Endodermal cell (in vitro differentiated cells): ENCODE measurements around the gene MOB3B. TPM values are rescaled to one million over a fixed set of nuclear protein-coding genes. Genes with fewer than 3 reads are reported as not detected.

ENCODE experiments used
- DNase-seq: peaks from one replicate; pipeline ENCODE4 v3.0.0-alpha.2; 2017
- H3K27ac ChIP-seq: 2 replicates; pipeline ENCODE4 v1.5.1; 2013; ENCODE audit warnings: mild to moderate bottlenecking, low read depth, low read length, moderate library complexity
- H3K27me3 ChIP-seq: 2 replicates; pipeline ENCODE4 v1.6.1; 2013; ENCODE audit warnings: mild to moderate bottlenecking, low read length, moderate library complexity; ENCODE audit not compliant: insufficient read depth, control insufficient read depth, poor library complexity, severe bottlenecking
- H3K36me3 ChIP-seq: 2 replicates; pipeline ENCODE4 v1.7.0; 2013; ENCODE audit warnings: mild to moderate bottlenecking, low read length, moderate library complexity; ENCODE audit not compliant: control insufficient read depth, insufficient read depth
- H3K4me1 ChIP-seq: one replicate; pipeline ENCODE4 v1.7.0; 2013; ENCODE audit warnings: low read length; ENCODE audit not compliant: control insufficient read depth, insufficient read depth
- H3K4me3 ChIP-seq: 2 replicates; pipeline ENCODE4 v1.5.1; 2013; ENCODE audit warnings: mild to moderate bottlenecking, low read length, moderate library complexity
- H3K9ac ChIP-seq: 2 replicates; pipeline ENCODE4 v1.6.1; 2013; ENCODE audit warnings: mild to moderate bottlenecking, low read length, moderate library complexity; ENCODE audit not compliant: poor library complexity, severe bottlenecking; ENCODE audit errors: extremely low read depth
- H3K9me3 ChIP-seq: 2 replicates; pipeline ENCODE4 v1.6.1; 2013; ENCODE audit warnings: mild to moderate bottlenecking, low read length, moderate library complexity; ENCODE audit not compliant: control insufficient read depth
- H3K27ac Mint-ChIP-seq: 2 replicates; pipeline ENCODE4 v1.8.0; 2020; ENCODE audit warnings: mixed read lengths
- H3K27me3 Mint-ChIP-seq: 2 replicates; pipeline ENCODE4 v1.8.0; 2021; ENCODE audit warnings: mild to moderate bottlenecking, mixed read lengths; ENCODE audit not compliant: insufficient read depth
- H3K36me3 Mint-ChIP-seq: 2 replicates; pipeline ENCODE4 v1.8.0; 2020; ENCODE audit warnings: low read depth, mixed read lengths
- H3K4me1 Mint-ChIP-seq: 2 replicates; pipeline ENCODE4 v1.8.0; 2020; ENCODE audit warnings: mixed read lengths
- H3K4me3 Mint-ChIP-seq: 2 replicates; pipeline ENCODE4 v1.8.0; 2020; ENCODE audit warnings: mild to moderate bottlenecking, moderate library complexity, mixed read lengths
- H3K9me3 Mint-ChIP-seq: 2 replicates; pipeline ENCODE4 v1.8.0; 2020; ENCODE audit warnings: mild to moderate bottlenecking, mixed read lengths
- WGBS, 2 experiments: methylation state at CpG; one replicate each; pipeline versions ENCODE4 v1.1.5 to v1.1.7; 2013; ENCODE audit warnings: missing lambda C conversion rate in 2 of 2, mixed read lengths in 1 of 2; ENCODE audit not compliant: insufficient coverage in 1 of 2, insufficient read length in 1 of 2; 5-methylcytosine and 5-hydroxymethylcytosine counted together
- total RNA-seq, 2 donors: library from RNA; stranded (reverse); fragmentation: NEBNext Ultra II Directional in 1 of 2; extraction: Animal tissue kit (Norgen Biotek cat#: 25700) in 1 of 2; gene quantifications; 2 replicates in 1 of 2; 3 replicates in 1 of 2; pipeline ENCODE4 v1.2.1, GENCODE V29; 2021
- TF ChIP-seq, protein P1 (sequence below): fragments of 200-600 bp; sonication (generic); conservative IDR thresholded peaks from 2 replicates; pipeline ENCODE4 v1.5.0; 2021; ENCODE audit warnings: antibody characterized with exemption, mild to moderate bottlenecking

The MOB3B gene
- total RNA-seq, 2 donors from 2014 or later: 5.6 to 6.2 TPM

DNA sequence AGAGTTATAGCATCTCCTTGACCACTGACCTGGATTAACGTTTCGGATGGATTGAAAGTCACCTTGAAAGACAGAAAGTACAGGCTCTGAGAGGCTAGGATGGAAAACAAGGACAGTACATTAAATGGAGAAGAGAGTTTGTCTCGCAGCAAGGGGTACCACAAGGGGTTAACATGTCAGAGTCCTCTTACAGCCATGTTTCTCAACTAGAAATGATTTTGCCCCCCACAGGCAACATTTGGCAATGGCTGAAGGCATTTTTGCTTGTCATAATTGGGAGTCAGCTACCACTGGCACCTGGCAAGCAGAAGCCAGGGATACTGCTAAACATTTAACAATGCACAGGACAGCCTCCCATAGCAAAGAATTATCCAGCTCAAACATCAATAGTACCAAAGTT, 141.9 kb downstream of the MOB3B start:
- Histone ChIP-seq H3K9ac (no peak overlapping the region), H3K4me1 (no peaks in the 10 kb centered on the region), H3K36me3 (no peaks in the 10 kb centered on the region), H3K27ac (no peak overlapping the region), H3K4me3 (no peak overlapping the region), H3K9me3 (no peaks in the 10 kb centered on the region), H3K27me3 (no peaks in the 10 kb centered on the region)
- WGBS, 2 experiments: 91 to 93% methylated on average over 3 of the region's 3 CpGs
- TF ChIP-seq, protein P1, sequence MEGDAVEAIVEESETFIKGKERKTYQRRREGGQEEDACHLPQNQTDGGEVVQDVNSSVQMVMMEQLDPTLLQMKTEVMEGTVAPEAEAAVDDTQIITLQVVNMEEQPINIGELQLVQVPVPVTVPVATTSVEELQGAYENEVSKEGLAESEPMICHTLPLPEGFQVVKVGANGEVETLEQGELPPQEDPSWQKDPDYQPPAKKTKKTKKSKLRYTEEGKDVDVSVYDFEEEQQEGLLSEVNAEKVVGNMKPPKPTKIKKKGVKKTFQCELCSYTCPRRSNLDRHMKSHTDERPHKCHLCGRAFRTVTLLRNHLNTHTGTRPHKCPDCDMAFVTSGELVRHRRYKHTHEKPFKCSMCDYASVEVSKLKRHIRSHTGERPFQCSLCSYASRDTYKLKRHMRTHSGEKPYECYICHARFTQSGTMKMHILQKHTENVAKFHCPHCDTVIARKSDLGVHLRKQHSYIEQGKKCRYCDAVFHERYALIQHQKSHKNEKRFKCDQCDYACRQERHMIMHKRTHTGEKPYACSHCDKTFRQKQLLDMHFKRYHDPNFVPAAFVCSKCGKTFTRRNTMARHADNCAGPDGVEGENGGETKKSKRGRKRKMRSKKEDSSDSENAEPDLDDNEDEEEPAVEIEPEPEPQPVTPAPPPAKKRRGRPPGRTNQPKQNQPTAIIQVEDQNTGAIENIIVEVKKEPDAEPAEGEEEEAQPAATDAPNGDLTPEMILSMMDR: no peak
- peaks cover 7% of the 10 kb centered on the region for H3K4me1 Mint-ChIP-seq
- peaks cover 3% of the 10 kb centered on the region for H3K27me3 Mint-ChIP-seq
- no peaks in the 10 kb centered on the region for H3K9me3 Mint-ChIP-seq
- H3K36me3 Mint-ChIP-seq: no peaks in the 10 kb centered on the region
- DNase-seq: no peak
- no peak overlapping the region for H3K27ac Mint-ChIP-seq
- H3K4me3 Mint-ChIP-seq: no peak overlapping the region

DNA sequence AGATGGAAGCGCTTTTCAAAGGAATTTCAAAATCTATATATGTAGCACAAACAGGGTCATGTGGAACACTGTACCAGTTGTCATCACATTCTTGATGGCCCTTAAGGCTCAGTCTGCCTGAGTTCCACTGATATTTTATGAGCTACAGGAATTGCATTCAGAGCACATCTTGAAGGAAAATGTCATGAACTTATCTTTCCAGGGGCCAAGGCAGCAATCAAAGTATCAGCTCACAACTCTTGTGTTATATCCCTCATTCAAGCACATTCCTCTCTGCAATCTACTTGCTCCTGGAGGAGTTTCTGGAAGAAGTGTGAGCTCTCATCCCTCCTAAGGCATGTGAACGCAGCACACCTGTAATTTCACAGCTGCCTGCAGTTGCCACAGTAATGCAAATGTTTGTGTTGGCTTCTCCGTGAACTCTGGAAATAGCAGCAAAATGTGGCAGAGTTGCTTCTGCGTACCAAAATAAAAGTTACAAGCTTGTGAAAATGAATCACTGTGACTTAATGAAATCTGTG, 143.0 kb downstream of the MOB3B start:
- no peak for DNase-seq
- no peaks in the 10 kb centered on the region for H3K4me1 ChIP-seq
- Mint-ChIP-seq H3K4me1 (peaks cover 12% of the 10 kb centered on the region), H3K27me3 (peaks cover 3% of the 10 kb centered on the region), H3K27ac (no peak overlapping the region), H3K4me3 (no peak overlapping the region), H3K9me3 (no peaks in the 10 kb centered on the region), H3K36me3 (no peaks in the 10 kb centered on the region)
- H3K4me3 ChIP-seq: no peak overlapping the region
- no peaks in the 10 kb centered on the region for H3K27me3 ChIP-seq
- H3K9me3 ChIP-seq: no peaks in the 10 kb centered on the region
- no peak overlapping the region for H3K27ac ChIP-seq
- TF ChIP-seq, protein P1: no peak
- 82 to 93% methylated on average over 4 of the region's 4 CpGs for WGBS, 2 experiments
- H3K9ac ChIP-seq: no peak overlapping the region
- H3K36me3 ChIP-seq: no peaks in the 10 kb centered on the region

DNA sequence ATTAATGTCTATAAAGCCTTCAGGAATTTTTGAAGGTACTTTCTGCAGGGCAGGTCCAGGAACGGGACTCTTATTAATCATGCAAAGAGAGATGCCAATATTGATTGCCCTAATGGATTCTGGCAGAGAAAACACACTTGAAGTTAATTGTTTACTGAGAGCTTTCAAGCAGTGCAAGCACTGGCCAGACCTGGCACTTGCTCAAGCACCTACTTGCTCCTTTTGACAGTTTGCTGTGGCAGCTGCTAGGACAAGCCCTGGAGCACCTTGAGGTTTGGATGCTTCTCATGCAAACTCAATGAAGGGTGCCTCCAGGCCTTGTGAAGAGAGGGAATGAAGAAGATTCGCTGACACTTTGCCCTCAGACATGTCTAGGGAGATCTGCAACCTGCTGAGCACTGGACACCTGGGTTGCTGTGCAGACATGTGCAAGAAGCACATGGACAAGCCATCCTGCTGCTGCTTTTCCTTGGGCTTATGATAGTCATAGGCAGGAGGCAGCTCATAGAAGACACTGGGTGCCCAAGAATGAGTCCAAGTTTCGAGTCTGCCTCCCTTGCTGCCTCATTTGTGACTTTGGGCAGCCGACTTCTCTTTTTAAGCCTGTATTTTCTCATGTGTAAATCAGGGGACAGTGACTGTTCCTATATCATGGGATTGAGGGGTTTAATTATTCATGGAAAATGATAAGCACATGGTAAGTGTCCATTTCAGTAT, 143.8 kb downstream of the MOB3B start:
- no peak overlapping the region for H3K4me3 Mint-ChIP-seq
- Histone ChIP-seq H3K4me3 (no peak overlapping the region), H3K9me3 (no peaks in the 10 kb centered on the region), H3K27ac (no peak overlapping the region), H3K9ac (no peak overlapping the region), H3K36me3 (no peaks in the 10 kb centered on the region), H3K27me3 (no peaks in the 10 kb centered on the region), H3K4me1 (no peaks in the 10 kb centered on the region)
- DNase-seq: no peak
- no peak overlapping the region for H3K27ac Mint-ChIP-seq
- H3K4me1 Mint-ChIP-seq: peaks cover 17% of the 10 kb centered on the region
- H3K27me3 Mint-ChIP-seq: peaks cover 3% of the 10 kb centered on the region
- TF ChIP-seq, protein P1: no peak
- WGBS, 2 experiments: 88 to 90% methylated on average over 2 to 4 of the region's 4 CpGs
- H3K36me3 Mint-ChIP-seq: no peaks in the 10 kb centered on the region
- no peaks in the 10 kb centered on the region for H3K9me3 Mint-ChIP-seq
